Astrocyte (in vitro differentiated cells and primary cell): ENCODE data around the gene PBX1.

Experiments
- EZH2 ChIP-seq: IDR thresholded peaks from 2 replicates; pipeline ENCODE4 v1.6.1; 2012; ENCODE audit warnings: mild to moderate bottlenecking, low read length, inconsistent platforms; ENCODE audit not compliant: insufficient read depth
- TF ChIP-seq, protein P1 (sequence below): IDR thresholded peaks from 2 replicates; pipeline ENCODE4 v1.5.1; 2011; ENCODE audit warnings: low read depth, mild to moderate bottlenecking, inconsistent platforms, low read length, moderate library complexity; ENCODE audit not compliant: insufficient read depth

DNA sequence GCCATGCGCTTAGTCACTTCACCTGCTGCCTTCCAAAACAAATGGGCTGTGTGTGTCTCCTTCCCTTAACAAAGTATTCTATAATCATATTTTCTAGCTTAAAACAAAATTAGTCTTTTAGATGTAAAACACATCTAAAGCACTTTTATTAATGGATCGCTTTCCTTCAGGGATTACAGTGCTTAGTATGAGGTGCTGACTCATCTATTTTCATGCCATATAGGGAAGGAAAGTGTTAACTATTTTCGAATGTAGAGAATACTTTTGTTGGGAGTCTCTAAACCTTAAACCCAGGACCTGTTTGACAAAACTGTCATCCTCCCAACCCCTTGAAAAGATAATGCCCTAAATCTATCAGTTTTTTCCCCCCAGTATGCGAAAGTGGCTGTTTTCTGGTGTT is 90.2 kb downstream of the PBX1 start:
- TF ChIP-seq, protein P1, sequence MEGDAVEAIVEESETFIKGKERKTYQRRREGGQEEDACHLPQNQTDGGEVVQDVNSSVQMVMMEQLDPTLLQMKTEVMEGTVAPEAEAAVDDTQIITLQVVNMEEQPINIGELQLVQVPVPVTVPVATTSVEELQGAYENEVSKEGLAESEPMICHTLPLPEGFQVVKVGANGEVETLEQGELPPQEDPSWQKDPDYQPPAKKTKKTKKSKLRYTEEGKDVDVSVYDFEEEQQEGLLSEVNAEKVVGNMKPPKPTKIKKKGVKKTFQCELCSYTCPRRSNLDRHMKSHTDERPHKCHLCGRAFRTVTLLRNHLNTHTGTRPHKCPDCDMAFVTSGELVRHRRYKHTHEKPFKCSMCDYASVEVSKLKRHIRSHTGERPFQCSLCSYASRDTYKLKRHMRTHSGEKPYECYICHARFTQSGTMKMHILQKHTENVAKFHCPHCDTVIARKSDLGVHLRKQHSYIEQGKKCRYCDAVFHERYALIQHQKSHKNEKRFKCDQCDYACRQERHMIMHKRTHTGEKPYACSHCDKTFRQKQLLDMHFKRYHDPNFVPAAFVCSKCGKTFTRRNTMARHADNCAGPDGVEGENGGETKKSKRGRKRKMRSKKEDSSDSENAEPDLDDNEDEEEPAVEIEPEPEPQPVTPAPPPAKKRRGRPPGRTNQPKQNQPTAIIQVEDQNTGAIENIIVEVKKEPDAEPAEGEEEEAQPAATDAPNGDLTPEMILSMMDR, result no peak
- no peak for TF ChIP-seq EZH2
